Natural killer cell (primary cell): ENCODE results near the gene SELENON. TPM values are rescaled to one million over a fixed set of nuclear protein-coding genes. Genes with fewer than 3 reads are reported as not detected.

Source experiments
- ATAC-seq, 3 donors: fragments of 150-1000 bp in 2 of 3; fragments of 200-7000 bp in 1 of 3; cut with Tn5 transposase; 1 replicate in 1 of 3; 2 replicates in 2 of 3; pipeline ENCODE4 v1.10.0; 2021; ENCODE audit warnings: mild to moderate bottlenecking in 2 of 3, moderate library complexity in 2 of 3
- DNase-seq, 2 donors: peaks; one replicate each; pipeline versions ENCODE4 v3.0.0 to v3.0.0-alpha.2; 2013 to 2021; ENCODE audit warnings: mixed read lengths in 1 of 2
- H3K27ac ChIP-seq: one replicate; pipeline ENCODE4 v1.5.1; 2013; ENCODE audit warnings: mild to moderate bottlenecking, low read length
- H3K27me3 ChIP-seq: one replicate; pipeline ENCODE4 v1.6.1; 2013; ENCODE audit warnings: low read length; ENCODE audit not compliant: control insufficient read depth, insufficient read depth
- H3K36me3 ChIP-seq: one replicate; pipeline ENCODE4 v1.6.1; 2013; ENCODE audit warnings: low read length; ENCODE audit not compliant: control insufficient read depth, insufficient read depth
- H3K4me1 ChIP-seq: one replicate; pipeline ENCODE4 v1.6.1; 2013; ENCODE audit warnings: low read length; ENCODE audit not compliant: control insufficient read depth, insufficient read depth
- H3K4me3 ChIP-seq: one replicate; pipeline ENCODE4 v1.5.1; 2013; ENCODE audit warnings: low read length
- H3K9me3 ChIP-seq: one replicate; pipeline ENCODE4 v1.6.1; 2013; ENCODE audit warnings: low read length; ENCODE audit not compliant: control insufficient read depth, insufficient read depth
- H3K27ac Mint-ChIP-seq, 2 donors: one replicate each; pipeline ENCODE4 v1.8.0; 2022; ENCODE audit warnings: mild to moderate bottlenecking in 2 of 2, mixed read lengths in 2 of 2, moderate library complexity in 1 of 2
- H3K27me3 Mint-ChIP-seq, 2 donors: one replicate each; pipeline ENCODE4 v1.8.0; 2022; ENCODE audit warnings: low read depth in 2 of 2, mixed read lengths in 2 of 2
- H3K36me3 Mint-ChIP-seq: one replicate; pipeline ENCODE4 v1.8.0; 2022; ENCODE audit warnings: mixed read lengths
- H3K4me1 Mint-ChIP-seq, 2 donors: one replicate each; pipeline ENCODE4 v1.8.0; 2022; ENCODE audit warnings: mixed read lengths in 2 of 2
- H3K4me3 Mint-ChIP-seq: one replicate; pipeline ENCODE4 v1.8.0; 2022; ENCODE audit warnings: mild to moderate bottlenecking, moderate library complexity, mixed read lengths
- H3K9me3 Mint-ChIP-seq, 2 donors: one replicate each; pipeline ENCODE4 v1.8.0; 2022; ENCODE audit warnings: mixed read lengths in 2 of 2
- CTCF ChIP-seq: fragments of 200-600 bp; IDR thresholded peaks from one replicate; pipeline ENCODE4 v1.8.0; 2022; ENCODE audit warnings: antibody characterized with exemption
- WGBS: methylation state at CpG from one replicate; pipeline ENCODE4 v1.1.7; 2013; ENCODE audit warnings: missing lambda C conversion rate; ENCODE audit not compliant: insufficient coverage; 5-methylcytosine and 5-hydroxymethylcytosine counted together
- intact Hi-C: fragments of 100-400 bp; cut with micrococcal nuclease; formaldehyde crosslinking; loops from one replicate; pipeline ENCODE4 v1.14.2; 2022
- total RNA-seq, 4 donors: library from RNA; stranded (reverse); fragments of 120-200 nt in 1 of 4; gene quantifications; one replicate each; pipeline versions ENCODE4 v1.2.3 to v1.2.4, GENCODE V29; 2013 to 2022

The SELENON gene
- total RNA-seq, 3 donors from 2014 or later (not counting 1 experiment from before 2014, with no cell fraction given): 9.7 to 16.4 (median 11.1) TPM

DNA sequence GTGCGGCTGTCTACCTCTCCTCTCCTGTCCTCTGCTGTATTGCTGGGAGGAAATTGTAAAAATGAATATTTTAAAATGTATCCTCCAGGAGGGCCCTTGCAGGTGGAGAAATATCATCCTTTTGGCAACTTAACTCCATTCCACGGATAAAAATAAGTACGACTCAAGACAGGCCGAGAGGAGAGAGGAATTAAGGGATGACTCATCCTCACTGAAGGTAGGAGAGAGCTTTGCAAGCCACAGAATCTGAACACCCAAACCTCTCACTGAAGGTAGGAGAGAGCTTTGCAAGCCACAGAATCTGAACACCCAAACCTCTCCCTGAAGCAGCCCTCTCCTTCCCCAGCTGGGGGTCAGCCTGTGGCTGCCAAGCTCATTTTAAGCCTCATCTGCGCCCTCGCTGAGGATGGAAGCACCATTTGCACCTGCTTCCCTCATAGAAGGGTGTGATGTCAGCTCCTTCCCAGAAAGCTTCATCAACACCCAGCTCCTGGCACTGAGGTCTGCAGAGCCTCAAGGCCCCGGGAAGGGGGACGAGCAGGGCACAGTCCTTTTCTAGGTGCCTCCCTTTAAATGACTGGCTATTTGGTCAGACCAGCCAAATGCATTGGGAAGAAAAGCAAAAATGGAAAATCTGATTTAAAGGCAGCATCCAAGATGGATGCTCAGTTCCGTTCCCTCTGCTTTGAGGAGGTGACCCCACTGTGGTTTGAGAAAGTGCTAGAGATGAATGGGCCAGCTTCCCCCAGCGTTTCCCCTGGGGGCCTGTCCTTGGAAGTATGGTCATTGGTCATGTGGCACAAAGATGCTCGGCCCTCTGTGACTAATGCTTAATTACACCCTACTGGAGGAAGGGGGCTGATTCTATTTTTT lies 12.9 kb upstream of the SELENON start:
- no peaks in the 10 kb centered on the region for H3K27me3 ChIP-seq
- ATAC-seq (no peak), DNase-seq (no peak)
- Mint-ChIP-seq H3K9me3 (no peaks in the 10 kb centered on the region), H3K4me3 (no peak overlapping the region), H3K27me3 (no peaks in the 10 kb centered on the region), H3K36me3 (no peaks in the 10 kb centered on the region), H3K4me1 (no peaks in the 10 kb centered on the region), H3K27ac (no peak overlapping the region)
- no peaks in the 10 kb centered on the region for H3K36me3 ChIP-seq
- no peaks in the 10 kb centered on the region for H3K9me3 ChIP-seq
- TF ChIP-seq CTCF: no peak
- H3K4me1 ChIP-seq: no peaks in the 10 kb centered on the region
- no peak overlapping the region for H3K27ac ChIP-seq
- H3K4me3 ChIP-seq: no peak overlapping the region
- intact Hi-C loops: no loop called here
- 88% methylated on average over 9 of the region's 11 CpGs for WGBS

DNA sequence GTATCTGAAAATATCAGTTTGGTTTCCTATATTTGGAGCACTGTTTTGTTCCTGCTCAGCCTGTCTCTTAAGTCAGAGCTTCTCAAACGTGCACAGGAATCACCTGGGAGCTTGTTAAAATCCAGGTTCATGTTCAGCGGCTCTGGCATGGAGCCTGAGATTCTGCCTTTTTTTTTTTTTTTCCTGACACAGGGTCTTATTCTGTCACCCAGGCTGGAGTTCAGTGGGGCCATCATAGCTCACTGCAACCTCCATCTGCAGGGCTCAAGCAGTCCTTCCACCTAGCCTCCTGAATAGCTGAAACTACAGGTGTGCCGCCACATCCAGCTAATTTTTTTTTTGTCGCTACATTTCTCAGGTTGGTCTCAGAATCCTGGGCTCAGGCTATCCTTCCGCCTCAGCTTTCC lies 12.2 kb upstream of the SELENON start:
- no peaks in the 10 kb centered on the region for H3K27me3 ChIP-seq
- ATAC-seq (no peak), DNase-seq (no peak)
- Mint-ChIP-seq H3K27ac (no peak overlapping the region), H3K4me3 (no peak overlapping the region), H3K27me3 (no peaks in the 10 kb centered on the region), H3K4me1 (no peaks in the 10 kb centered on the region), H3K9me3 (no peaks in the 10 kb centered on the region), H3K36me3 (no peaks in the 10 kb centered on the region)
- H3K4me1 ChIP-seq: no peaks in the 10 kb centered on the region
- H3K27ac ChIP-seq: no peak overlapping the region
- no peak overlapping the region for H3K4me3 ChIP-seq
- WGBS: 91% methylated on average over 5 of the region's 5 CpGs
- no peak for TF ChIP-seq CTCF
- no peaks in the 10 kb centered on the region for H3K9me3 ChIP-seq
- intact Hi-C loops: no loop called here
- H3K36me3 ChIP-seq: no peaks in the 10 kb centered on the region

DNA sequence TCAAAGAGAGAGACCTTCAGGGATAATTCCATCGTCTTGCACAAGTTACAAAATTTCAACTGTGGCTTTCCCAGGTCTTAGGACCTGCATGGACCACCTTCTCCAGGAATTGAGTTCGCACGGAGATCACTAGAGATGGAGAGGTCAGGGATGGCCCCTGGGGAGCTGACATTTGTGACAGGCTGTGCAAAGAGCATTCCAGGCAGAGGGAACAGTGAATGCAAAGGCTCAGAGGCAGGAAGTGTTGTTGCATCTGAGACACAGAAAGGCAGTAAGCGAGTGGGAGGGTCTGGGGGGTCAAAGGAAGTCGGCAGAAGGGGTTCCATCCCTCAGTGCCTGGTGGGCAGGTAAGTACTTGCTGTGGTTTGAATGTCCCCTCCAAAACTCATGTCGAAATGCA lies 9.5 kb upstream of the SELENON start:
- no peak overlapping the region for H3K4me3 Mint-ChIP-seq
- H3K27ac Mint-ChIP-seq: no peak overlapping the region

More for the DNA sequence above, 9.5 kb upstream of the SELENON start:
- Histone ChIP-seq H3K4me3 (no peak overlapping the region), H3K36me3 (no peaks in the 10 kb centered on the region), H3K4me1 (no peaks in the 10 kb centered on the region), H3K27me3 (no peaks in the 10 kb centered on the region), H3K9me3 (no peaks in the 10 kb centered on the region), H3K27ac (no peak overlapping the region)
- H3K4me1 Mint-ChIP-seq: no peaks in the 10 kb centered on the region
- no peaks in the 10 kb centered on the region for H3K27me3 Mint-ChIP-seq
- DNase-seq (no peak), ATAC-seq (no peak)
- intact Hi-C loops: loop anchor here (10.0 kb wide), 1 partner anchor 176 kb away; the partner anchor contains the start of gene MAN1C1
- no peak for TF ChIP-seq CTCF
- no peaks in the 10 kb centered on the region for H3K36me3 Mint-ChIP-seq
- WGBS: 86% methylated on average over 6 of the region's 6 CpGs
- H3K9me3 Mint-ChIP-seq: no peaks in the 10 kb centered on the region
